Frontal cortex (tissue), 4 donors: ENCODE measurements around the gene JARID2. TPM values are rescaled to one million over a fixed set of nuclear protein-coding genes. Genes with fewer than 3 reads are reported as not detected.

Experiments used
- DNase-seq, 2 donors: peaks; one replicate each; pipeline ENCODE4 v3.0.0; 2012; ENCODE audit warnings: low spot score in 2 of 2
- FAIRE-seq: peaks from 2 replicates; lab custom pipeline; 2012; peaks lifted over from hg19 to GRCh38; lab: Jason Lieb, UNC
- total RNA-seq: library from RNA; depleted of rRNA; stranded (reverse); fragments of >200 nt; gene quantifications from one replicate; pipeline ENCODE4 v1.2.3, GENCODE V29; 2014
- donor health status: control.
- donor health status: control.
- donor health status: control.

The JARID2 gene
- total RNA-seq, 1 donor from 2014 or later, result 16.3 TPM

GRCh38 chr6:15491255-15491985, 245.6 kb downstream of the JARID2 start:
- peak; percentile 78 for DNase-seq

GRCh38 chr6:15491986-15492269, 246.1 kb downstream of the JARID2 start:
- FAIRE-seq, result no peak
- no peak for DNase-seq

More at GRCh38 chr6:15491255-15491985, 245.6 kb downstream of the JARID2 start:
- peak; percentile 66 for FAIRE-seq

- DNase-seq, result no peak
Measured at GRCh38 chr6:15493437-15494168, 247.7 kb downstream of the JARID2 start.

GRCh38 chr6:15495375-15495901, 249.6 kb downstream of the JARID2 start:
- no peak for DNase-seq
- no peak for FAIRE-seq

More at GRCh38 chr6:15493437-15494168, 247.7 kb downstream of the JARID2 start:
- no peak for FAIRE-seq

- FAIRE-seq (no peak), DNase-seq (no peak)
Measured at GRCh38 chr6:15496345-15497131, 250.7 kb downstream of the JARID2 start.

- DNase-seq, result no peak
- no peak for FAIRE-seq
Measured at GRCh38 chr6:15498640-15499039, 252.8 kb downstream of the JARID2 start.

GRCh38 chr6:15499125-15499524, 253.3 kb downstream of the JARID2 start:
- no peak for DNase-seq
- no peak for FAIRE-seq

- FAIRE-seq (no peak), DNase-seq (no peak)
Measured at GRCh38 chr6:15499591-15499990, 253.7 kb downstream of the JARID2 start.

GRCh38 chr6:15500078-15500740, 254.3 kb downstream of the JARID2 start:
- FAIRE-seq (no peak), DNase-seq (no peak)

GRCh38 chr6:15500901-15501825, 255.3 kb downstream of the JARID2 start:
- FAIRE-seq, result no peak
- no peak for DNase-seq

- FAIRE-seq, result no peak
- DNase-seq, result no peak
Measured at GRCh38 chr6:15501826-15502445, 256.1 kb downstream of the JARID2 start.

GRCh38 chr6:15502446-15503345, 256.8 kb downstream of the JARID2 start:
- FAIRE-seq (no peak), DNase-seq (no peak)

- DNase-seq (no peak), FAIRE-seq (no peak)
Measured at GRCh38 chr6:15503346-15503680, 257.4 kb downstream of the JARID2 start.

- FAIRE-seq (no peak), DNase-seq (no peak)
Measured at GRCh38 chr6:15504040-15504495, 258.2 kb downstream of the JARID2 start.

- DNase-seq, result peak; percentile 61 to 70
- FAIRE-seq, result peak; percentile 21
Measured at GRCh38 chr6:15504581-15505350, 258.9 kb downstream of the JARID2 start.

GRCh38 chr6:15505463-15505918, 259.6 kb downstream of the JARID2 start:
- FAIRE-seq, result no peak
- DNase-seq, result no peak

- FAIRE-seq (no peak), DNase-seq (no peak)
Measured at GRCh38 chr6:15506066-15506465, 260.2 kb downstream of the JARID2 start.
